GM20000 (cell line): ENCODE data around the gene LCT.

Experiments used
- DNase-seq: peaks from one replicate; pipeline ENCODE4 v3.0.0; 2012; ENCODE audit warnings: low spot score
- TF ChIP-seq, protein P1 (sequence below): IDR thresholded peaks from 2 replicates; pipeline ENCODE4 v1.5.1; 2012; ENCODE audit warnings: mild to moderate bottlenecking, control low read depth; ENCODE audit errors: extremely low read depth, missing control alignments

Gene LCT

GRCh38 chr2:135845997-135846396 lies 9.0 kb upstream of the LCT start:
- no peak for DNase-seq
- TF ChIP-seq, protein P1, sequence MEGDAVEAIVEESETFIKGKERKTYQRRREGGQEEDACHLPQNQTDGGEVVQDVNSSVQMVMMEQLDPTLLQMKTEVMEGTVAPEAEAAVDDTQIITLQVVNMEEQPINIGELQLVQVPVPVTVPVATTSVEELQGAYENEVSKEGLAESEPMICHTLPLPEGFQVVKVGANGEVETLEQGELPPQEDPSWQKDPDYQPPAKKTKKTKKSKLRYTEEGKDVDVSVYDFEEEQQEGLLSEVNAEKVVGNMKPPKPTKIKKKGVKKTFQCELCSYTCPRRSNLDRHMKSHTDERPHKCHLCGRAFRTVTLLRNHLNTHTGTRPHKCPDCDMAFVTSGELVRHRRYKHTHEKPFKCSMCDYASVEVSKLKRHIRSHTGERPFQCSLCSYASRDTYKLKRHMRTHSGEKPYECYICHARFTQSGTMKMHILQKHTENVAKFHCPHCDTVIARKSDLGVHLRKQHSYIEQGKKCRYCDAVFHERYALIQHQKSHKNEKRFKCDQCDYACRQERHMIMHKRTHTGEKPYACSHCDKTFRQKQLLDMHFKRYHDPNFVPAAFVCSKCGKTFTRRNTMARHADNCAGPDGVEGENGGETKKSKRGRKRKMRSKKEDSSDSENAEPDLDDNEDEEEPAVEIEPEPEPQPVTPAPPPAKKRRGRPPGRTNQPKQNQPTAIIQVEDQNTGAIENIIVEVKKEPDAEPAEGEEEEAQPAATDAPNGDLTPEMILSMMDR: no peak

DNA sequence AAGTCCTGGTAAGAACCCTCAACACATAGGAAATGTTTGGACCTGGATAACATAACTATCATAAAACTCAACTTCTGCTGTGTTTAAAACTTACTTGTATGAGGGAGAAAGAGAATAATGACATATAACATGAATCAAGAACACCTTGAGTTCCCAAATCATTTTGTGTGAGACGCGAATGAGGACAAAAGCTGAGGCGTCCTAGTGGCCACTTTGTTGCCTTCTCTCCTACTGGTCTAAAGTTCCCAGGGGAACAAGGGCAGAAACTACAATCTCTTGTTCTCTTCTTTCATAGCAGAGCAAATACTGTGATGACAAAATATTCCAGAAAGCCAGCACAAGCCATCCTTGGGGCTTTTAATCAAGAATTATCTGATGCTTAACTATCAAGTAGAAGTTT lies 8.3 kb upstream of the LCT start:
- TF ChIP-seq, protein P1: no peak
- no peak for DNase-seq

DNA sequence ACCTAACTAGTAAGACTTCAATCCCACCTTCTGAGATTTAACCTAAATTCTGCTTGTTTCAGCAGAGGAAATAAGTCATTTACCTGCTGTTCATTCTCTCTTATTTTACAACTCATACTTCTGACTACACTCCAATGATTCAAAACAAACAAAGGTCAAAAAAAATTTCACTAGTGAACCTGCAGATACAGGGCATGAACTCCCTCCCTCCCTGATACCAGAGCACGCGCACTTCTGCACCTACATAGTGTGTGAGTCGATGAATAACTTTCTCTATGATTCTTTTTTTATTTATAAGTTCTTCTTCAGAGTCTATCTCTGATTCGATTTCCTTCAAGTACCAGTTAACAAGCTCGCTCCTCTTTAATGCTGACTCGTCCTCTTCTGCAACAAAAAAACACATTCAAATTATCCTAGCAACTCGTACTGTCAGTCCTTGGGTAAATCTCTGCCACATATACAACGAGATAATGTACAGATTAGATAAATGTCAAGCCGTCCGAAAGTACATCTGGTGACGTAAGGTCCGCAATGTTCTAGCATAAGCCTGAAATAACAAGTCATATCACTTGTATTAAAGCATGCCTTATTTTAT lies 7.4 kb upstream of the LCT start:
- TF ChIP-seq, protein P1: no peak
- DNase-seq: no peak

GRCh38 chr2:135843671-135844070 lies 6.7 kb upstream of the LCT start:
- DNase-seq: no peak
- TF ChIP-seq, protein P1: no peak

GRCh38 chr2:135840601-135841000 lies 3.6 kb upstream of the LCT start:
- no peak for DNase-seq
- TF ChIP-seq, protein P1: no peak

GRCh38 chr2:135839713-135840112 lies 2.7 kb upstream of the LCT start:
- no peak for DNase-seq
- TF ChIP-seq, protein P1: no peak

DNA sequence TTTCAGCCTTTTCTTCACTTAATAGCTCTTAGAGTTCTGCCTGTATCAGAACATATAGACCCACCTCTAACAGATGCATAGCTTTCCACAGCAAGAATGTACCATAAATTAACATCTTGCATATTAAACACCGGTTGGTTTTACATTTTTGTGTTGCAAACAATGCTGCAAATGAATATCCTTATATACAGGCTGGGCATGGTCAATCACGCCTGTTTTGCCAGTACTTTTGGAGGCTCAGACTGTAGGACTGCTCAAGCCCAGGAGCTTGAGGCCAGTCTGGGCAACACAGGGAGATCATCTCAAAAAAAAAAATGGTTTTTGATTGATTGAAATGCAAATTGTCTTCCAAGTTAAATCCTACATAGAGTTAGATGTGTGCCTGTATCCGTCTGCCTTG lies 1.5 kb upstream of the LCT start:
- TF ChIP-seq, protein P1: no peak
- DNase-seq: no peak
